ENCODE results near the gene RAMP3. TPM values are rescaled to one million over a fixed set of nuclear protein-coding genes. Genes with fewer than 3 reads are reported as not detected.
"Not testable (repeated sequence)": the region's sequence is repeated elsewhere in the genome, so short reads cannot be mapped to it uniquely, and the experiment has no call there.

RAMP3 gene
- total RNA-seq, 1 donor from 2014 or later = not detected

DNA sequence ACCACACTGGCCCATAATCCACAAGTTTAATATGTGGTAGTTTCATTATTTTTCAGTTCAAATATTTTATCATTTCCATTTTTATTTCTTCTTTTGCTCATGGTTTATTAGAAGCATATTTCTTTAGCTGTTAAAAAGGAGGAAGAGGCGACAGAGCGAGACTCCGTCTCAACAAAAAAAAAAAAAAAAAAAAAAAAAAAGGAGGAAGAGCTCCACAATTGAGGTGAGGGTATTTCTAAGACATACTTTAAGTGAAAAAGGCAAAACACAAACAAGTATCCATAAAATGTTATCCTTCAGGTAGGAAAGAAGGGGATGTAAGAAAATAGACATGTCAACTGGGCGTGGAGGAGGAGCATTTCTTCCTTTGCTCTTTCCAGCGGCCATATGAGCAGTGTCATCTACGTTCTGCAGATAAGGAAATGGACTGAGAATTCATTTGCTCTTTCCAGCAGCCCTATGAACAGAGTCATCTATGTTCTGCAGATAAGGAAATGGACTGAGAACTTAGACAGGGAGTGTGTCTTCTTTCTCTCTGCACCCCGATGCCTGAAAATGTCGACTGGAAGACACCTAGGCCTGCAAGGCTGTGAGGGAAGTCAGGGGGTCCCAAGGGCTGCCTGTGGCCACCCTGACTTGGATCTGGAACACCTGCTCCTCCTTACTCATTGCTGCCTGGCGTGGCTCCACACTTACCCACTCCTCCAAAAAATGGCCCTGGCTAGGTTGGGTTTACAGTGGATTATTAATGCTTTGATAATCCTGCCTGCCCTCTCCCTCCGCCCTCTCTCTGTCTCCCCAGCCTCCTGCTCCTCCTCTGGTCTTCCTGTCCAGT, 18.9 kb upstream of the RAMP3 start:
- no peak overlapping the region for H3K27ac Mint-ChIP-seq
- H3K9me3 Mint-ChIP-seq = no peaks in the 10 kb centered on the region
- H3K4me1 Mint-ChIP-seq = peaks cover 16% of the 10 kb centered on the region
- H3K4me3 Mint-ChIP-seq = no peak overlapping the region
- no peaks in the 10 kb centered on the region for H3K36me3 Mint-ChIP-seq (ENCODE audit: low read depth)
- intact Hi-C loops (cut with micrococcal nuclease) = loop anchor here (5.0 kb wide), 2 partner anchors 216 to 281 kb away; no protein-coding TSS in a partner anchor
- peaks cover 4% of the 10 kb centered on the region for H3K27me3 Mint-ChIP-seq
- DNase-seq = no peak

DNA sequence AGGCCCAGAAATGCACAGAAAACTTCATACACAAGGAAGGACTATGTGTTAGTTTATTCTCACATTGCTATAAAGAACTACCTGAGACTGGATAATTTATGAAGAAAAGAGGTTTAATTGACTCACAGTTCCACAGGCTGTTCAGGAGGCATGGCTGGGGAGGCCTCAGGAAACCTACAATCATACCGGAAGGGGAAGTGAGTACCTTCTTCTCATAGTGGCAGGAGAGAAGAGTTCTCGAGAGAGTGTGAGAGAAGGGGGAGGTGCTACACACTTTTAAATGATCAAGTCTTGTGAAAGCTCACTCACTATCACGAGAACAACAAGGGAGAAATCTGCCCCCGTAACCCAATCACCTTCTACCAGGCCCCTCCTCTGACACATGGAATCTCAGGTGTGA, 16.8 kb upstream of the RAMP3 start:
- no peaks in the 10 kb centered on the region for H3K9me3 Mint-ChIP-seq
- peaks cover 13% of the 10 kb centered on the region for H3K4me1 Mint-ChIP-seq
- H3K4me3 Mint-ChIP-seq = no peak overlapping the region
- no peak overlapping the region for H3K27ac Mint-ChIP-seq
- no peak for DNase-seq
- no peaks in the 10 kb centered on the region for H3K36me3 Mint-ChIP-seq (ENCODE audit: low read depth)
- peaks cover 13% of the 10 kb centered on the region for H3K27me3 Mint-ChIP-seq
- intact Hi-C loops (cut with micrococcal nuclease) = no loop called here

DNA sequence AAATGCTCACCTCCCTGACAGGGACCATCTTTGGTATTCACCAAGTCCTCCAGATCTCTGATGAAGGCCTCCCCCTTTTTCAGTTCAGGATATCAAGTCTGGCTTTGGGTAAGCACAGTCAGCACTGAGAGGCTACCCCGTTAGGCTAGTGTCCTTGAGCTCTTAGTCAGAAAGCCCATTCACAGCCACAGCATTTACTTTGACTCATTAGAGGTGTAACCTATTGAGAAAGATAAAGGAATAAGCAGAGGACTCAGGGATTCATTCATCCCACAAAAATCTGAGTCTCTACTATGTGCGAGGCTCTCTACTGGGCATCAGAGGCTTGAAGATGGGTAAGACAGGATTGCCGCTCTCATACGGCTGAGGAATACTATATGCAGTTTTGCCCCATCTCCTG, 14.0 kb upstream of the RAMP3 start:
- peaks cover 3% of the 10 kb centered on the region for H3K4me1 Mint-ChIP-seq
- no peak overlapping the region for H3K27ac Mint-ChIP-seq
- H3K36me3 Mint-ChIP-seq (ENCODE audit: low read depth) = no peaks in the 10 kb centered on the region
- no peak overlapping the region for H3K4me3 Mint-ChIP-seq
- H3K27me3 Mint-ChIP-seq = peaks cover 17% of the 10 kb centered on the region
- no peaks in the 10 kb centered on the region for H3K9me3 Mint-ChIP-seq
- no peak for DNase-seq
- intact Hi-C loops (cut with micrococcal nuclease) = no loop called here

DNA sequence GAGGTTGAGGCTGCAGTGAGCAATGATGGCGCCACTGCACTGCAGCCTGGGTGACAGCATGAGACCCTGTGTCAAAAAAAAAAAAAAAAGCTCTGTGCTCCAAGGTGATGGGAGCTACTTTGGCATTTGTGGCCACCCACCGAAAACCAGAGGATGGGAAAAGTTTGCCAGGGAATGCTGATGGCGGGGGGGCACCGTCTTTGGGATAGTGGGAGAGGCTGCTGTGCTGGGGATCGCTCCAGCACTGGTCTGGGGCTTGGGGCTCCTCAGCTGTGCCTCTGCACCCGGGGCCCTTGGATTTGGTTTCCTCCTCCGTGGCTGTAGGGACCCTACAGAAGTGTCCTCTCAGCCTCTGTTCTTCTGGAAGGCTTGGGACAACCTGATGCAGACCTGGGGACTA, 11.7 kb upstream of the RAMP3 start:
- Mint-ChIP-seq H3K27me3 (peaks cover 26% of the 10 kb centered on the region), H3K27ac (no peak overlapping the region), H3K36me3 (ENCODE audit: low read depth) (no peaks in the 10 kb centered on the region), H3K4me1 (peaks cover under 1% of the 10 kb centered on the region), H3K4me3 (no peak overlapping the region), H3K9me3 (no peaks in the 10 kb centered on the region)
- intact Hi-C loops (cut with micrococcal nuclease) = no loop called here
- DNase-seq = no peak

DNA sequence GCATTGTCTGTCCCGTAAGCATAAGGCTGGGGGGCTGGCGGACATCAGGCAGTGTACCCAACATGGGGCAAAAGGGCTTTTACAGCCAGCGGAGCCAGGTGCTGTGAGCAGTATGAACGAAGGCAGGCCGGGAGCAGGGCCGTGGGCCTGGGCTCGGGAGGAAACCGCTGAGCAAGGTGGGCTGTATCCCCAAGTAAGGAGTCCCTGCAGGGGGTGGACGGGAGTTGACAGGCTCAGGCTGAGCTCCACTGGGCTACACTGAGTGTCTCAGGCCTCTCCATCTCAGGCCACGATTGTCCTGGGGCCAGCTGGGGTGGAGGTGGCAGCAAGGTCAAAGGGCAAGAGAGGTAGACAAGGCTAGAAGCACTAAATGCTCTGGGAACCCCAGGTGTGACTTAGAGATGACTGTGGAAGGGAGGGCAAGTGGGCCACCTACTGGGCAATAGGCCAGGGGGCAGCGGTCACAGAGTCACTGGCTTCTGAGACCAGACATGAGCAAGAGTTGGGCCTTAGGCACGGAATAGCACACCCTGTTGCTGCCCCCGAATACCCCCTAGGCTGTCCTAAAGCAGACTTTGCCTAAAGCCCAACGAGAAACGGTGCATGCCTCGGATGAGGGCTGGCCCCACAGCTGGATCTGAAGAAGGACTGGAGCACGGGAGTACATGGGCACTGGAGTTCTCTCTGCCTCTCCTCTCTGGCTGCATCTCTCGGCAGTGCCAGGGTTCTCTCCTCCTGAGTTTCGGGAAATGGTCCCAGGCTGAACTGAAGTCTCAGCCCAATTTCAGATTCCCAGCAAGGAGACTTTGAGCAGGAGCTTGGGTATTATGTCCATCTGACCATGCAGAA, 10.8 kb upstream of the RAMP3 start:
- no peak overlapping the region for H3K27ac Mint-ChIP-seq
- no peaks in the 10 kb centered on the region for H3K36me3 Mint-ChIP-seq (ENCODE audit: low read depth)
- H3K4me1 Mint-ChIP-seq = no peaks in the 10 kb centered on the region
- H3K9me3 Mint-ChIP-seq = no peaks in the 10 kb centered on the region
- no peak overlapping the region for H3K4me3 Mint-ChIP-seq
- intact Hi-C loops (cut with micrococcal nuclease) = no loop called here
- DNase-seq = no peak
- peaks cover 27% of the 10 kb centered on the region for H3K27me3 Mint-ChIP-seq

DNA sequence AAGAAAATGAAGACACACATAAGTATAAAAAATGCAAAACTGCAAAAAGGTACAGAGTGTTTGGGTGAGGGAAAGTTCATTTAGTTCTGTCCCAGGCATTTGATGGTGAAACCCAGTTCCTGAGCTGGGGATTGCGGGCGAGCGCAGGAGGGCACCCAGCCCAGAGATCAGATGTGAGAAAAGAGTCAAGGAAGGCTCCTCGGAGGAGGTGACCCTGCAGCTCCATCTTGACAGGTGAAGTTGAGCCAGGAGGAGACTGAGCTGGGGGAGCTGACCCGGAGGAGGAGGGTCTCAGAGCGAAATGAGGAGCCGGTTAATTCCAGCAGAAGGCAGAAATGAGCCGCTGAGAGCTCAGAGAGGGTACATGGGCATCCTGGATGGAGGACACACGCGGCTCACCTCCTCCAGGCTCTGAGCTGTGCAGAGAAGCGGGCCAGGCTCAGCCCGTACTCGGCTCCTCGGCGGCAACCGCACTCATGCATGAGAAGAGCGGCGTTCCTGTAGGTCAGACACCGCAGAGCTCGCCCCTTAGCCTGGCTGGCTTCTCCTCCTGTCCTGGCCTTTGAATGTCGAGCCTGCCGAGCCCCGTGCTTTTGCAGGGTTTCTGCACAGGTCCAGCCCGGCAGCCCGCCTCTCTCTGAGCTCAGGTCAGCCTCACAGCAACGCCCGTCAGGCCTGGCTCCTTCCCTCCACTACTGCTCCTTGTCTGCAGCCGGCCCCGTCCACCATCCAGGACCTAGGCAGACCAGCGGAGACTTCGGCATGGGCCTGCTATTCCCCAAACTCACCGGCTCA, 9.5 kb upstream of the RAMP3 start:
- Mint-ChIP-seq H3K27ac (no peak overlapping the region), H3K4me3 (no peak overlapping the region), H3K4me1 (no peaks in the 10 kb centered on the region)

DNA sequence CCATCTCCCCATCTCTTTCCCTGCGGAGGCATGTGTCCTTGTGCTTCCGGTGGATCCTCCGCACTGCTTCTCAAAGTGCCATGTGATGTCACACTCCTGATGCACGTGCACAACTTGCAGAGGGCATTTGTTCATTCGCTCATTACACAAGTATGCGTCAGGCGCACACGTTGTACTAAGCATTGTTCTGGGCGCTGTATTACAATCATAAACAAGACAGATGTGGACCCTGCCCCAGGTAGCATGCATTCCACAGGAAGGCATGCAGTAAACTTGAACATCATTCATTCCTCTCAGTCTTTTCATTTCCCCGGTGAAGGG, 9.0 kb upstream of the RAMP3 start:
- H3K9me3 Mint-ChIP-seq = no peaks in the 10 kb centered on the region
- no peaks in the 10 kb centered on the region for H3K4me1 Mint-ChIP-seq
- H3K27ac Mint-ChIP-seq = no peak overlapping the region
- DNase-seq = no peak
- H3K27me3 Mint-ChIP-seq = peaks cover 27% of the 10 kb centered on the region
- H3K36me3 Mint-ChIP-seq (ENCODE audit: low read depth) = no peaks in the 10 kb centered on the region
- no peak overlapping the region for H3K4me3 Mint-ChIP-seq
- intact Hi-C loops (cut with micrococcal nuclease) = no loop called here

More for the DNA sequence above, 9.5 kb upstream of the RAMP3 start:
- Mint-ChIP-seq H3K36me3 (ENCODE audit: low read depth) (no peaks in the 10 kb centered on the region), H3K9me3 (no peaks in the 10 kb centered on the region), H3K27me3 (peaks cover 29% of the 10 kb centered on the region)
- intact Hi-C loops (cut with micrococcal nuclease) = no loop called here
- no peak for DNase-seq

DNA sequence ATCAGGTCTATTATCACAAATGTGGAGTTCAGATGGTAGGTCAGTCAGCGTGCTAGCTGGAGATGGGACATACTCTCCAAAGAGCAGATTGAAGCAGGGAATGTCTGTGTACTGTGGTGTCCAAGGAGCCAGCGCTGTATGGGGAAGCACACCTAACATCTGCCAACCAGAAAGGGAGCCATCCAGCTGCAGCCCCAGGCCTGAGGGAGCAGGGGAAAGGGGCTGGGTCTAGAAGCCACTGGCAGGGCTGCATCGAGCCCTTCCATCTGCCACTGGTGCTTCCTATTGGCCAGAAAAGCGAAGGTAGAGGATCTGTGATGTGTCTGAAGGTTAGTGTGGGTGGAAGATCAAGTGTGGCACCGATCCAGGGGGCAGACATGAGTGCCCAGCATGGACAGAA, 8.0 kb upstream of the RAMP3 start:
- H3K4me1 Mint-ChIP-seq = no peaks in the 10 kb centered on the region
- no peak overlapping the region for H3K27ac Mint-ChIP-seq
- DNase-seq = no peak
- H3K4me3 Mint-ChIP-seq = no peak overlapping the region
- H3K27me3 Mint-ChIP-seq = peaks cover 19% of the 10 kb centered on the region
- H3K9me3 Mint-ChIP-seq = no peaks in the 10 kb centered on the region
- intact Hi-C loops (cut with micrococcal nuclease) = no loop called here
- no peaks in the 10 kb centered on the region for H3K36me3 Mint-ChIP-seq (ENCODE audit: low read depth)

DNA sequence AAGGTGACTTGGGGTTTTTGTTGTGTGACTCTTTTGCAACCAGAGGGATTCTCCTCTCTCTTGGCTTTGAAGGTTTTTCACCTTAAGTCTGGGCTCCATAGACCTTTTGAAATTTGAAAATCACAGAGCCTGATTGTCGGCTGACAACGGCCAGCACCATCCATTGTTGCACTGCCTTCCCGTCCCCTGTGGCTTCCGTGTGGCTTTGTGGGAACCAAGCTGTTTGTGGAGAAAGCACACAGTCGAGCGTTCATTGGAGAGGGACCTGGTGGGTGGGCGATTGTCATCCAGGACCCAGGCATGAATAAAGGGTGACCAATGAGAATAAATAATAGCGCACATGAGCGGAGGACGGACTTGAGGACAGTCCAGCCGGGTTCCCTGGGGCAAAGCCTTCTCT, 7.4 kb upstream of the RAMP3 start:
- Mint-ChIP-seq H3K27ac (no peak overlapping the region), H3K36me3 (ENCODE audit: low read depth) (no peaks in the 10 kb centered on the region)
- intact Hi-C loops (cut with micrococcal nuclease) = no loop called here

DNA sequence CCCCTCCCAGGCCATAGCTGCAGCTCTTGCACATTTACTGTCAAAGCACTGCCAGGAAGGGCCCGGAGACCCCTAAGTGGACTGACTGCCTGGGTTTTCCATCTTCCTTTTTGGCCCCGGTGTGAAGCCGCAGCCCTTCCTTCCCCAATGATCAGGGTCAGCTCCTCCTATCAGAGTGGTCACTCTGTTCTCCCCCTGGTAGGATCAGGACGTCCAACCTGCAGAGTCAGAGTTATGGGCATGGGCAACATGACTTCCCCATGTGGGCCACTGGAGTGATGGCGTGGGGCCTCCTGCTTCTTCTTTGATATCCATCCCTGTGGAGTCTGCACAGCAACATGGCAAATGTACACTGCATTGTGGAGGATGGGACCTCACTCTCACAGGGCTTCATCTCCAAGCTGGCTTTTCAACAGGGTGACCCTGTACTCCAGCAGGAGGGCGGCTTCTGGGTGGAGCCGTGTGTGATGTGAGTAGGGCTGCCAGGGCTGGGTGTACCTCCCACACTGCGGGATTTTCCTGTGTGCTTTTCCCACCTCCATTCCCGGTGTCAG, 6.4 kb upstream of the RAMP3 start:
- Mint-ChIP-seq H3K27ac (no peak overlapping the region), H3K36me3 (ENCODE audit: low read depth) (no peaks in the 10 kb centered on the region), H3K9me3 (no peaks in the 10 kb centered on the region), H3K4me3 (no peak overlapping the region), H3K4me1 (no peaks in the 10 kb centered on the region), H3K27me3 (peaks cover 17% of the 10 kb centered on the region)
- DNase-seq = no peak
- intact Hi-C loops (cut with micrococcal nuclease) = no loop called here

More for the DNA sequence above, 7.4 kb upstream of the RAMP3 start:
- H3K27me3 Mint-ChIP-seq = peaks cover 17% of the 10 kb centered on the region
- no peaks in the 10 kb centered on the region for H3K9me3 Mint-ChIP-seq
- no peak for DNase-seq
- no peak overlapping the region for H3K4me3 Mint-ChIP-seq
- no peaks in the 10 kb centered on the region for H3K4me1 Mint-ChIP-seq

DNA sequence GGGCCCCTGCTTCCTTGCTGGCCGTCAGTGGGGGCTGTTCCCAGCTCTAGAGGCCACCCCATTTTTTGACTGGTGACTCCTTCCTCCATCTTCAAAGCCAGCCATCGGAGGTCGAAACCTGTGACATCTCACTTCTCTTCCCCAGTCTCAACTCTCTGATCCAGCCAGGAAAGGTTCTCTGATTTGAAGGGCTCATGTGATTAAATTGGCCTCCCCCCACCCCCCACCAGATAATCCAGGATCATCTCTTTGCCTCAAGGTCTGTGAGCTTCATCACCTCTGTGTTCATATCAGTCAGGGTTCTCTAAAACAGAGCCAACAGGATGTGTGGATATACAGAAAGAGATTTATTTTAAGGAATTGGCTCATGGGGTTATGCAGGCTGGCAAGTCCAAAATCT, 5.6 kb upstream of the RAMP3 start:
- no peak for DNase-seq

DNA sequence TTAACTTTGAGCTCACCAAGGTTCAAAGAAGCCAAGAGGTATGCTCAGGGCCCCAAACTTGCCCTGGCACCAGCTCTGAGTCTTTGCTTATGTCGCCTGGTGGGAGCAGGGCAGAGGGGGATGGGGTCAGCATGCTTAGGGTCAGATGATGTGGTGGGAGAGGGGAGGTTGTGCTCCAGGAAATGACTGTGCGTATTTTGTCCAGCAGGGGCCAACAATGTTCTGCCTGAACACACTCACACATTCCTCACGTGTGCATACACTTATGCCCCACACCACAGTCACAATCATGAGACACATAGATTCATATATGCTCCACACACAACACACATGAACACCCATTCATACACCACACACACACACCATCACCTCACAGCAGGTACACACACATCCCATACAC, 4.4 kb upstream of the RAMP3 start:
- no peaks in the 10 kb centered on the region for H3K4me1 Mint-ChIP-seq
- no peaks in the 10 kb centered on the region for H3K36me3 Mint-ChIP-seq (ENCODE audit: low read depth)
- no peaks in the 10 kb centered on the region for H3K9me3 Mint-ChIP-seq
- DNase-seq = no peak
- intact Hi-C loops (cut with micrococcal nuclease) = no loop called here
- H3K4me3 Mint-ChIP-seq = no peak overlapping the region
- H3K27ac Mint-ChIP-seq = no peak overlapping the region
- H3K27me3 Mint-ChIP-seq = peaks cover 23% of the 10 kb centered on the region

More for the DNA sequence above, 5.6 kb upstream of the RAMP3 start:
- Mint-ChIP-seq H3K9me3 (no peaks in the 10 kb centered on the region), H3K27ac (no peak overlapping the region), H3K4me1 (no peaks in the 10 kb centered on the region), H3K4me3 (no peak overlapping the region), H3K36me3 (ENCODE audit: low read depth) (no peaks in the 10 kb centered on the region), H3K27me3 (peaks cover 21% of the 10 kb centered on the region)
- intact Hi-C loops (cut with micrococcal nuclease) = no loop called here

DNA sequence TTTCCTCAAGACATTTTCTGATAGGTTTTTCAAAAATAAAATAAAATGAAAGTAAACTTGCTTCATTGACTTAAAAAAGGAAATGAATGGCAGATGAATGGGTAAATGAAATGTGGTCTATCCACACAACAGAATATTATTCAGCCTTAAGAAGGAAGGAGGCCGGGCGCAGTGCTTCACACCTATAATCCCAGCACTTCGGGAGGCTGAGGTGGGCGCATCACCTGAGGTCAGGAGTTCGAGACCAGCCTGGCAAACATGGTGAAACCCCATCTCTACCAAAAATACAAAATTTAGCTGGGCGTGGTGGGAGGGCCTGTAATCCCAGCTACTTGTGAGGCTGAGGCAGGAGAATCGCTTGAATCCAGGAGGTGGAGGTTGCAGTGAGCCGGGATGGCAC, 3.7 kb upstream of the RAMP3 start:
- not testable (repeated sequence) for H3K4me1 Mint-ChIP-seq; H3K9me3 Mint-ChIP-seq; H3K36me3 Mint-ChIP-seq (ENCODE audit: low read depth); H3K27ac Mint-ChIP-seq; DNase-seq; H3K4me3 Mint-ChIP-seq
- peaks cover 26% of the 10 kb centered on the region for H3K27me3 Mint-ChIP-seq
- intact Hi-C loops (cut with micrococcal nuclease) = loop anchor here (1.0 kb wide), 1 partner anchor 106 kb away; no protein-coding TSS in a partner anchor
